WERI-Rb-1 (cell line): Measurements from ENCODE around the gene PDK4.

ENCODE experiments used
- DNase-seq: peaks from one replicate; pipeline ENCODE4 v3.0.0-alpha.2; 2020
- H3K27ac ChIP-seq: fragments of 250-450 bp; sonication (Bioruptor Pico); 2 replicates; pipeline ENCODE4 v1.5.1; 2020; ENCODE audit warnings: mild to moderate bottlenecking, moderate library complexity
- H3K27me3 ChIP-seq: fragments of 250-450 bp; sonication (Bioruptor Pico); 2 replicates; pipeline ENCODE4 v1.5.1; 2021; ENCODE audit warnings: mild to moderate bottlenecking, low read depth, moderate library complexity; ENCODE audit not compliant: insufficient read depth, severe bottlenecking
- H3K36me3 ChIP-seq: fragments of 250-450 bp; sonication (Bioruptor Pico); 2 replicates; pipeline ENCODE4 v1.5.1; 2020; ENCODE audit warnings: mild to moderate bottlenecking, moderate library complexity
- H3K4me3 ChIP-seq: 2 replicates; pipeline ENCODE4 v1.5.1; 2011; ENCODE audit warnings: low read depth, mild to moderate bottlenecking, control low read depth, low read length
- H3K9me3 ChIP-seq: fragments of 250-450 bp; sonication (Bioruptor Pico); 2 replicates; pipeline ENCODE4 v1.5.1; 2021; ENCODE audit warnings: mild to moderate bottlenecking, moderate library complexity; ENCODE audit not compliant: severe bottlenecking
- TF ChIP-seq, protein P1 (sequence below): IDR thresholded peaks from 2 replicates; pipeline ENCODE4 v1.5.1; 2011; ENCODE audit warnings: low read depth, mild to moderate bottlenecking, control low read depth, inconsistent platforms, low read length

PDK4 gene

DNA sequence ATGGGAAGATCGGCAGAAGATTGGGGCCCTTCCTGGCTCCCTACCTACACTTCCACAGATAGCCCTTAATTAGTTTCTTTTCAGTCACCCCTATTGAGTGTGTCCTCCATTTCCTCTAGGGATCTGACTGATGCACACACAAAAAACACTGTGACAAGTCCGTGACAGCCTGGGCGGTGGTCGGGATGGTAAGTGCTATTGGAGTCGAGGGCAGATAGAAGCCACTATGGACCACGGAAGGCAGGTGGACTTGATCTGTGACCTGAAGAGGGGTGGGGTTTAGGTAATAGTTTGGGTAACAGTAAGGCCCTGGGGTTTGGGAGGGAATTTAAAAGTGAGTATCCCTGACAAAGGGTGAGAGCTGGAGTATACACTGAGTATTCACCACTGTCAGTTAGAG is 53.0 kb downstream of the PDK4 start:
- Histone ChIP-seq H3K4me3 (no peak overlapping the region), H3K27ac (no peak overlapping the region), H3K36me3 (no peaks in the 10 kb centered on the region), H3K27me3 (no peaks in the 10 kb centered on the region), H3K9me3 (no peaks in the 10 kb centered on the region)
- TF ChIP-seq, protein P1, sequence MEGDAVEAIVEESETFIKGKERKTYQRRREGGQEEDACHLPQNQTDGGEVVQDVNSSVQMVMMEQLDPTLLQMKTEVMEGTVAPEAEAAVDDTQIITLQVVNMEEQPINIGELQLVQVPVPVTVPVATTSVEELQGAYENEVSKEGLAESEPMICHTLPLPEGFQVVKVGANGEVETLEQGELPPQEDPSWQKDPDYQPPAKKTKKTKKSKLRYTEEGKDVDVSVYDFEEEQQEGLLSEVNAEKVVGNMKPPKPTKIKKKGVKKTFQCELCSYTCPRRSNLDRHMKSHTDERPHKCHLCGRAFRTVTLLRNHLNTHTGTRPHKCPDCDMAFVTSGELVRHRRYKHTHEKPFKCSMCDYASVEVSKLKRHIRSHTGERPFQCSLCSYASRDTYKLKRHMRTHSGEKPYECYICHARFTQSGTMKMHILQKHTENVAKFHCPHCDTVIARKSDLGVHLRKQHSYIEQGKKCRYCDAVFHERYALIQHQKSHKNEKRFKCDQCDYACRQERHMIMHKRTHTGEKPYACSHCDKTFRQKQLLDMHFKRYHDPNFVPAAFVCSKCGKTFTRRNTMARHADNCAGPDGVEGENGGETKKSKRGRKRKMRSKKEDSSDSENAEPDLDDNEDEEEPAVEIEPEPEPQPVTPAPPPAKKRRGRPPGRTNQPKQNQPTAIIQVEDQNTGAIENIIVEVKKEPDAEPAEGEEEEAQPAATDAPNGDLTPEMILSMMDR: no peak
- DNase-seq: no peak

DNA sequence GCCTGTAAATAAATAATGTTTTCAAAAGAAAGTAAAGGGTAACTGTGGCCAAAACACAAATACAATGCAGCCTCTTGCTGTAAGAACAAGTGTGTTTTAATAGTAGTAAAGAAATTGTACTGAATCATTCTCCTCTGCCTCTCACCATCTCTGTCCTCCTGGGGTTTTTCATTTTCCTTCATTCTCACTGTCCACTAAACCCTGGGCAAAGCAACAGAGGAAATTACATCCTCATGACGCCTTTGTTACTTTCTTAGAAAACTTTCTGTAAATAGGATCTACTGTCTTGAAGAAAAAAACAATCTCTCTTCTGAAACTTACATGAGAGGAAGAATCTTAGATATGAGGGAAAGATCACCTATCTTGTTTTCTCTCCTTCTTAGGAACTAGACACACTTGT is 56.0 kb downstream of the PDK4 start:
- TF ChIP-seq, protein P1: no peak
- no peak overlapping the region for H3K4me3 ChIP-seq
- no peak for DNase-seq
- no peaks in the 10 kb centered on the region for H3K36me3 ChIP-seq
- H3K27me3 ChIP-seq: no peaks in the 10 kb centered on the region
- no peaks in the 10 kb centered on the region for H3K9me3 ChIP-seq
- H3K27ac ChIP-seq: no peak overlapping the region

DNA sequence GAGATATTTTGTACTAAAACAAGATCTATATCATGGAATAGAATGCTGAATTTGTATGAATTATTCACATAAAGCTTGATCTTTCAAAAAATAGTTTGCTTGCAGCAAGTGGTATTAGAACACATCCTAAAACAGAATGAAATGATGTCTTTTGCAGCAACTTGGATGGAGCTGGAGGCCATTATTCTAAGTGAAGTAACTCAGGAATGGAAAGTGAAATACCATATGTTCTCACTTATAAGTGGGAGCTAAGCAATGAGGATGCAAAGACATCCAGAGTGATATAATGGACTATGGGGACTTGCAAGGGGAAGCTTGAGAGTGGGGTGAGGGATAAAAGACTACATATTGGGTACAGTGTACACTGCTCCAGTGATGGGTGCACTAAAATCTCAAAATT is 56.9 kb downstream of the PDK4 start:
- no peak for DNase-seq
- Histone ChIP-seq H3K27me3 (no peaks in the 10 kb centered on the region), H3K36me3 (no peaks in the 10 kb centered on the region), H3K9me3 (no peaks in the 10 kb centered on the region), H3K4me3 (no peak overlapping the region), H3K27ac (no peak overlapping the region)
- TF ChIP-seq, protein P1: no peak

DNA sequence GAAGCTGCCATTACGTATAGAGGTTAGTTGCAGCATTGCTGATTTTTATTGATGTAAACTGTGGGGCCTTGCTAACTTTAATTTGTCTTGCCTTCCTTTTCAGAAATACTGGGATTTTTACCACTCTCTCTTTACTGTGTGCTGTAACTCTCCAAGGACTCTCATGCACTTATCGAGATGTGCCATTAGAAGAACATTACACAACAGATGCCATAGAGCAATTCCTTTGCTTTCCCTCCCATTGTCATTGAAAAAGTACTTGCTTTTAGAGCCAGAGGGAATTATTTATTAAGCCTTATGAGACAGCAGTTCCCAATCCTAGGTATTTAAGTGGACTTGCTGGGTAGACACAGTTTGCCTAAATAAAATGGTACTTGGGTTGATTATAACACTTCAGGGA is 58.8 kb downstream of the PDK4 start:
- Histone ChIP-seq H3K4me3 (no peak overlapping the region), H3K27me3 (no peaks in the 10 kb centered on the region), H3K36me3 (no peaks in the 10 kb centered on the region), H3K27ac (no peak overlapping the region), H3K9me3 (no peaks in the 10 kb centered on the region)
- DNase-seq: no peak
- TF ChIP-seq, protein P1: no peak

DNA sequence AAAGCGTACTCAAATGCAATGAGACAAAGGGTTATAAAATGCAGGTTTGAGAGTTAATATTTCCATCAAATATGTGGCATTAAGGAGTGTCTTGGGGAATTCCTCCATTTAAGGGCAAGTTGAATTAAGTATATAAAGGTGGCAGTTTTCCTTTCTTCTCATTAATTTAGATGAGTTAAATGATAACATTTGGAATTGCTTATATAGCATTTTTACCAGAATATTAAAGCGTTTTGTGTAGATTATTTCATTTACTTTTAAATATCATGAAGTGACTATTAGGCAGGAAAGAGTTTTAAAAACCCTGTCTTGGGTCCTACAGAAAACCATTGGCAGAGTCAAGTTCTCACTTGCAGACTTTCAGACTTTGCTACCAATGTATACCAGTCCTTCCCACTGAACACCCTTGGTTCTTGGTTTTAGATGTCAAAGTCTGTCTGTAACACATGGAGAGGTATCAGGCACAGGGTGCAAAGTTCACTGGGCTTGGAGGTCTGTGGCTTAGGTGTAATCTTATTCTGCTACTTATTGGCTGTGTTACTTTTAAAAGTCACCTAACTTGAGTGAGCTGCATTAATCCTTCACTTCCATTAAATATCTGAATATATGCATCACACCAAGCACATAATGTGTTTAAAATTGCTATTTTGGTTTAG is 59.5 kb downstream of the PDK4 start:
- no peak overlapping the region for H3K4me3 ChIP-seq
- DNase-seq: no peak
- H3K27ac ChIP-seq: no peak overlapping the region
- H3K27me3 ChIP-seq: no peaks in the 10 kb centered on the region
- TF ChIP-seq, protein P1: no peak
- no peaks in the 10 kb centered on the region for H3K36me3 ChIP-seq
- no peaks in the 10 kb centered on the region for H3K9me3 ChIP-seq

DNA sequence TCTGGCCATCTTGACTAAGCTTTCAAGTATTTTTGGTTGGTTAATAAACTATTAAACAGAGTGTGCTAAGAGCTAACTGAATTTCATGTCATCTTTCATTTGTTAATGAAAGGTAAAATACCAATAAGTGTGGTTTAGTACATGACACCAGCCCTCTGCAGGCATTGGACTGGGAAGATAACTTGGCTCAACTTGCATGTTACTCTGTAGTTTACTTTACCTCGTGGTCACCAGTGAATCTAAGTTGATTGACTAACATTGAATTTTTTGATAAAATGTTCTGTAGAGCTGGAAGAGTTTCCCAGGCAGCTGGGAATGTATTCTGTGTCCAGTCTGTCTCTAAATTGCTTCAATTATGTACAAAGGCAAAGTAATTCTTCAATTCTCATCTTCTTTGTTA is 60.7 kb downstream of the PDK4 start:
- DNase-seq: no peak

More for the DNA sequence above, 60.7 kb downstream of the PDK4 start:
- no peaks in the 10 kb centered on the region for H3K27me3 ChIP-seq
- H3K4me3 ChIP-seq: no peak overlapping the region
- no peaks in the 10 kb centered on the region for H3K9me3 ChIP-seq
- H3K36me3 ChIP-seq: no peaks in the 10 kb centered on the region
- no peak overlapping the region for H3K27ac ChIP-seq
- TF ChIP-seq, protein P1: no peak
